GM12878 (cell line): ENCODE measurements around the gene ZNF480. TPM values are rescaled to one million over a fixed set of nuclear protein-coding genes. Genes with fewer than 3 reads are reported as not detected.

Experiments used
- ATAC-seq: fragments of 200-7000 bp; cut with Tn5 transposase; 3 replicates; pipeline ENCODE4 v1.9.1; 2020; ENCODE audit warnings: mild to moderate bottlenecking, moderate library complexity
- BruUV-seq: library from RNA; stranded (reverse); fragments of 400-500 nt; replicated peaks from 2 replicates; lab custom pipeline; 2021; lab: Mats Ljungman, UMichigan
- CTCF ChIA-PET: fragments of 300-600 bp; sonication (Branson Sonifier 250); formaldehyde crosslinking; extraction: SDS; loops from one replicate; lab custom pipeline; 2021; ENCODE audit warnings: inconsistent platforms; lab: Yijun Ruan, JAX
- POLR2A ChIA-PET: fragments of 350-600 bp; formaldehyde crosslinking; extraction: SDS; loops from one replicate; lab custom pipeline; 2021; ENCODE audit warnings: inconsistent platforms; lab: Charles Lee
- RAD21 ChIA-PET: fragments of 300-600 bp; sonication (Branson Sonifier 250); formaldehyde crosslinking; loops from one replicate; lab custom pipeline; 2023; ENCODE audit warnings: antibody characterized with exemption; ENCODE audit not compliant: unreplicated experiment; lab: Charles Lee
- SMC1A ChIA-PET: fragments of 300-600 bp; sonication (Branson Sonifier 250); formaldehyde crosslinking; loops from one replicate; lab custom pipeline; 2023; ENCODE audit not compliant: unreplicated experiment, uncharacterized antibody; lab: Charles Lee
- DNase-seq: peaks from one replicate; pipeline ENCODE4 v3.0.0-alpha.2; 2011; ENCODE audit warnings: low read depth, low spot score
- FAIRE-seq: peaks from 3 replicates; lab custom pipeline; 2011; peaks lifted over from hg19 to GRCh38; lab: Jason Lieb, UNC
- H2AFZ ChIP-seq: 2 replicates; pipeline ENCODE4 v1.6.0; 2011; ENCODE audit warnings: low read depth, low read length, control low read depth; ENCODE audit not compliant: control insufficient read depth
- H3K27ac ChIP-seq: 2 replicates; pipeline ENCODE4 v1.5.1; 2011; ENCODE audit warnings: control low read depth; ENCODE audit not compliant: control insufficient read depth, insufficient read depth
- H3K27me3 ChIP-seq, 2 experiments: replicated peaks in 1 of 2; 2 replicates each; pipeline versions ENCODE4 v1.6.0 to v1.6.1; 2011; ENCODE audit warnings: low read length in 1 of 2; ENCODE audit not compliant: control insufficient read depth in 2 of 2, insufficient read depth in 2 of 2
- H3K36me3 ChIP-seq, 2 experiments: 2 replicates each; pipeline ENCODE4 v1.5.1; 2011; ENCODE audit warnings: low read length in 1 of 2; ENCODE audit not compliant: control insufficient read depth in 2 of 2, insufficient read depth in 2 of 2
- H3K4me1 ChIP-seq: 2 replicates; pipeline ENCODE4 v1.6.1; 2011; ENCODE audit warnings: mild to moderate bottlenecking, low read length, moderate library complexity, mixed read lengths; ENCODE audit not compliant: control insufficient read depth, insufficient read depth
- H3K4me2 ChIP-seq: 2 replicates; pipeline ENCODE4 v1.6.0; 2011; ENCODE audit warnings: control low read depth; ENCODE audit not compliant: control insufficient read depth, insufficient read depth
- H3K4me3 ChIP-seq: fragments of 200-600 bp; sonication (generic); 2 replicates; pipeline ENCODE4 v1.5.1; 2016
- H3K79me2 ChIP-seq: 2 replicates; pipeline ENCODE4 v1.6.0; 2011; ENCODE audit warnings: low read length; ENCODE audit not compliant: control insufficient read depth, insufficient read depth
- H3K9ac ChIP-seq: 2 replicates; pipeline ENCODE4 v1.8.0; 2011; ENCODE audit warnings: low read length, control low read depth, mixed read lengths; ENCODE audit not compliant: control insufficient read depth, insufficient read depth
- H3K9me3 ChIP-seq: replicated peaks from 3 replicates; pipeline ENCODE4 v1.5.1; 2011; ENCODE audit warnings: mild to moderate bottlenecking, low read length; ENCODE audit not compliant: control insufficient read depth, insufficient read depth
- H4K20me1 ChIP-seq: 2 replicates; pipeline ENCODE4 v1.6.0; 2011; ENCODE audit not compliant: control insufficient read depth, insufficient read depth
- BRCA1 ChIP-seq: IDR thresholded peaks from 2 replicates; pipeline ENCODE4 v1.6.1; 2011; ENCODE audit warnings: low read depth, low read length, improper control_type of control experiment
- E4F1 ChIP-seq: fragments of 450-650 bp; IDR thresholded peaks from 2 replicates; pipeline ENCODE4 v1.6.1; 2018; ENCODE audit warnings: borderline replicate concordance, mild to moderate bottlenecking; ENCODE audit not compliant: partially characterized antibody
- FOXK2 ChIP-seq: fragments of 450-650 bp; IDR thresholded peaks from 2 replicates; pipeline ENCODE4 v1.6.1; 2017; ENCODE audit warnings: mild to moderate bottlenecking, moderate library complexity
- KLF5 ChIP-seq: fragments of 450-650 bp; IDR thresholded peaks from 2 replicates; pipeline ENCODE4 v1.6.1; 2014; ENCODE audit warnings: mild to moderate bottlenecking; ENCODE audit not compliant: partially characterized antibody
- PBX3 ChIP-seq: IDR thresholded peaks from 2 replicates; pipeline ENCODE4 v1.6.1; 2011; ENCODE audit warnings: mild to moderate bottlenecking, low read depth, low read length, moderate library complexity; ENCODE audit not compliant: insufficient replicate concordance
- RCOR1 ChIP-seq: conservative IDR thresholded peaks from 2 replicates; pipeline ENCODE4 v1.6.1; 2012; ENCODE audit warnings: low read depth, low read length, improper control_type of control experiment
- RELA ChIP-seq: fragments of 450-650 bp; IDR thresholded peaks from 2 replicates; pipeline ENCODE4 v1.8.0; 2014; ENCODE audit warnings: borderline replicate concordance; ENCODE audit not compliant: partially characterized antibody
- SIN3A ChIP-seq: IDR thresholded peaks from 2 replicates; pipeline ENCODE4 v1.6.1; 2012; ENCODE audit warnings: low read depth, low read length, improper control_type of control experiment
- SIX5 ChIP-seq: IDR thresholded peaks from 2 replicates; pipeline ENCODE4 v1.6.1; 2011; ENCODE audit warnings: mild to moderate bottlenecking, low read depth, low read length, moderate library complexity; ENCODE audit not compliant: severe bottlenecking
- WRNIP1 ChIP-seq: IDR thresholded peaks from 2 replicates; pipeline ENCODE4 v1.6.1; 2011; ENCODE audit warnings: low read depth, low read length, improper control_type of control experiment, borderline replicate concordance
- ZSCAN29 ChIP-seq: fragments of 450-650 bp; IDR thresholded peaks from 2 replicates; pipeline ENCODE4 v1.6.1; 2017; ENCODE audit warnings: mild to moderate bottlenecking, moderate library complexity
- WGBS: methylation state at CpG from one replicate; pipeline ENCODE4 v1.1.6; 2016; ENCODE audit warnings: low lambda C conversion rate; ENCODE audit not compliant: insufficient replicate concordance, insufficient coverage; ENCODE audit errors: missing lambda C conversion rate; 5-methylcytosine and 5-hydroxymethylcytosine counted together
- in situ Hi-C: fragments of 300-500 bp; cut with MboI; formaldehyde crosslinking; loops from 9 replicates; pipeline ENCODE4 v1.14.3; 2018; ENCODE audit warnings: mixed read lengths
- intact Hi-C: fragments of 100-400 bp; cut with micrococcal nuclease; formaldehyde crosslinking; loops from one replicate; pipeline ENCODE4 v1.14.2; 2022; ENCODE audit not compliant: unreplicated experiment
- polyA plus RNA-seq, 11 experiments: library from polyadenylated mRNA; depleted of rRNA in 4 of 11; unstranded in 6 of 11; stranded (reverse) in 5 of 11; fragments of >200 nt; fragmentation: Nextera tagmentation in 4 of 11; fragmentation: Illumina TruSeq in 1 of 11; extraction: Ambion mirVana in 4 of 11; extraction: Trizol in 1 of 11; gene quantifications; 1 replicate in 1 of 11; 2 replicates in 10 of 11; pipeline versions ENCODE4 v1.2.1 to v1.2.3, GENCODE V29; 2011 to 2016; ENCODE audit warnings: inconsistent platforms in 2 of 11, missing spikeins in 2 of 11, low read depth in 1 of 11
- total RNA-seq, 4 experiments: library from RNA; depleted of rRNA in 3 of 4; stranded (reverse); fragments of >200 nt in 3 of 4; fragmentation: Illumina TruSeq in 1 of 4; extraction: Trizol in 1 of 4; gene quantifications; 2 replicates each; pipeline versions ENCODE4 v1.2.1 to v1.2.3, GENCODE V29; 2013 to 2021
- TF ChIP-seq, protein P1 (sequence below): IDR thresholded peaks from 2 replicates; pipeline ENCODE4 v1.6.1; 2012; ENCODE audit warnings: low read length, inconsistent platforms
- TF ChIP-seq, protein P2 (sequence below): fragments of 450-650 bp; IDR thresholded peaks from 2 replicates; pipeline ENCODE4 v1.6.1; 2017; ENCODE audit warnings: low read depth, mild to moderate bottlenecking, moderate library complexity
- TF ChIP-seq, protein P3 (sequence below): IDR thresholded peaks from 2 replicates; pipeline ENCODE4 v1.6.1; 2012; ENCODE audit warnings: low read depth, low read length, improper control_type of control experiment
- TF ChIP-seq, protein P4 (sequence below): IDR thresholded peaks from 2 replicates; pipeline ENCODE4 v1.6.1; 2011; ENCODE audit warnings: low read depth, low read length, improper control_type of control experiment, borderline replicate concordance

The ZNF480 gene
- total and polyA plus RNA-seq, 10 of the 15 experiments (the other 5 are each of a cell fraction or from before 2014, with no cell fraction given), result 6.6 to 26.5 (median 16.8) TPM

GRCh38 chr19:52322429-52322828 is 25.5 kb downstream of the ZNF480 start:
- no peak for FAIRE-seq
- CTCF ChIA-PET, result no interaction called here
- 99% methylated on average over 6 of the region's 6 CpGs for WGBS
- no peak for TF ChIP-seq SIN3A
- TF ChIP-seq, protein P1, sequence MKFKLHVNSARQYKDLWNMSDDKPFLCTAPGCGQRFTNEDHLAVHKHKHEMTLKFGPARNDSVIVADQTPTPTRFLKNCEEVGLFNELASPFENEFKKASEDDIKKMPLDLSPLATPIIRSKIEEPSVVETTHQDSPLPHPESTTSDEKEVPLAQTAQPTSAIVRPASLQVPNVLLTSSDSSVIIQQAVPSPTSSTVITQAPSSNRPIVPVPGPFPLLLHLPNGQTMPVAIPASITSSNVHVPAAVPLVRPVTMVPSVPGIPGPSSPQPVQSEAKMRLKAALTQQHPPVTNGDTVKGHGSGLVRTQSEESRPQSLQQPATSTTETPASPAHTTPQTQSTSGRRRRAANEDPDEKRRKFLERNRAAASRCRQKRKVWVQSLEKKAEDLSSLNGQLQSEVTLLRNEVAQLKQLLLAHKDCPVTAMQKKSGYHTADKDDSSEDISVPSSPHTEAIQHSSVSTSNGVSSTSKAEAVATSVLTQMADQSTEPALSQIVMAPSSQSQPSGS, result no peak
- no peak for TF ChIP-seq KLF5
- TF ChIP-seq, protein P2, sequence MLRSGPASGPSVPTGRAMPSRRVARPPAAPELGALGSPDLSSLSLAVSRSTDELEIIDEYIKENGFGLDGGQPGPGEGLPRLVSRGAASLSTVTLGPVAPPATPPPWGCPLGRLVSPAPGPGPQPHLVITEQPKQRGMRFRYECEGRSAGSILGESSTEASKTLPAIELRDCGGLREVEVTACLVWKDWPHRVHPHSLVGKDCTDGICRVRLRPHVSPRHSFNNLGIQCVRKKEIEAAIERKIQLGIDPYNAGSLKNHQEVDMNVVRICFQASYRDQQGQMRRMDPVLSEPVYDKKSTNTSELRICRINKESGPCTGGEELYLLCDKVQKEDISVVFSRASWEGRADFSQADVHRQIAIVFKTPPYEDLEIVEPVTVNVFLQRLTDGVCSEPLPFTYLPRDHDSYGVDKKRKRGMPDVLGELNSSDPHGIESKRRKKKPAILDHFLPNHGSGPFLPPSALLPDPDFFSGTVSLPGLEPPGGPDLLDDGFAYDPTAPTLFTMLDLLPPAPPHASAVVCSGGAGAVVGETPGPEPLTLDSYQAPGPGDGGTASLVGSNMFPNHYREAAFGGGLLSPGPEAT, result no peak
- no peak for TF ChIP-seq ZSCAN29
- no peak for TF ChIP-seq SIX5
- TF ChIP-seq, protein P3, sequence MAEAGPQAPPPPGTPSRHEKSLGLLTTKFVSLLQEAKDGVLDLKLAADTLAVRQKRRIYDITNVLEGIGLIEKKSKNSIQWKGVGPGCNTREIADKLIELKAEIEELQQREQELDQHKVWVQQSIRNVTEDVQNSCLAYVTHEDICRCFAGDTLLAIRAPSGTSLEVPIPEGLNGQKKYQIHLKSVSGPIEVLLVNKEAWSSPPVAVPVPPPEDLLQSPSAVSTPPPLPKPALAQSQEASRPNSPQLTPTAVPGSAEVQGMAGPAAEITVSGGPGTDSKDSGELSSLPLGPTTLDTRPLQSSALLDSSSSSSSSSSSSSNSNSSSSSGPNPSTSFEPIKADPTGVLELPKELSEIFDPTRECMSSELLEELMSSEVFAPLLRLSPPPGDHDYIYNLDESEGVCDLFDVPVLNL, result no peak
- no peak for TF ChIP-seq WRNIP1
- TF ChIP-seq RELA, result no peak
- no peak for TF ChIP-seq PBX3
- no peak for TF ChIP-seq RCOR1
- TF ChIP-seq BRCA1, result no peak
- TF ChIP-seq, protein P4, sequence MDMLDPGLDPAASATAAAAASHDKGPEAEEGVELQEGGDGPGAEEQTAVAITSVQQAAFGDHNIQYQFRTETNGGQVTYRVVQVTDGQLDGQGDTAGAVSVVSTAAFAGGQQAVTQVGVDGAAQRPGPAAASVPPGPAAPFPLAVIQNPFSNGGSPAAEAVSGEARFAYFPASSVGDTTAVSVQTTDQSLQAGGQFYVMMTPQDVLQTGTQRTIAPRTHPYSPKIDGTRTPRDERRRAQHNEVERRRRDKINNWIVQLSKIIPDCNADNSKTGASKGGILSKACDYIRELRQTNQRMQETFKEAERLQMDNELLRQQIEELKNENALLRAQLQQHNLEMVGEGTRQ, result no peak
- TF ChIP-seq FOXK2, result no peak
- TF ChIP-seq E4F1, result no peak

More at GRCh38 chr19:52322429-52322828, 25.5 kb downstream of the ZNF480 start:
- Histone ChIP-seq H3K36me3 (peaks cover 2 to 24% of the 10 kb centered on the region in 2 experiments), H3K4me3 (no peak overlapping the region), H3K27ac (no peak overlapping the region), H3K79me2 (no peaks in the 10 kb centered on the region), H2AFZ (no peak overlapping the region), H3K27me3 (no peaks in the 10 kb centered on the region), H3K4me1 (no peaks in the 10 kb centered on the region), H3K4me2 (no peak overlapping the region), H3K9ac (no peak overlapping the region), H3K9me3 (peaks cover 49% of the 10 kb centered on the region), H4K20me1 (no peaks in the 10 kb centered on the region)
- no peak for ATAC-seq
- POLR2A ChIA-PET, result no interaction called here
- in situ Hi-C loops (no loop called here), intact Hi-C loops (no loop called here)
- no peak for DNase-seq
- no TSS peak for BruUV-seq
- SMC1A ChIA-PET, result no interaction called here
- RAD21 ChIA-PET, result no interaction called here
